ENCODE data around the gene ALB.
"Not testable (repeated sequence)": the region's sequence is repeated elsewhere in the genome, so short reads cannot be mapped to it uniquely, and the experiment has no call there.

ALB gene

GRCh38 chr4:73404042-73404441 lies at the start of gene ALB:
ALB (plus strand) TSS chr4:73404287; CDS start chr4:73404328, 41 bp downstream.
- TF ChIP-seq POLR2A (IDR thresholded peaks at IDR 0.05; ENCODE audit: low read length) = no peak
- TF ChIP-seq GATA1 (IDR thresholded peaks at IDR 0.05; ENCODE audit: low read depth, low read length) = no peak
- no peak for DNase-seq

- not testable (repeated sequence) for DNase-seq
Measured at GRCh38 chr4:73357174-73357573, 46.9 kb upstream of the ALB start.

DNA sequence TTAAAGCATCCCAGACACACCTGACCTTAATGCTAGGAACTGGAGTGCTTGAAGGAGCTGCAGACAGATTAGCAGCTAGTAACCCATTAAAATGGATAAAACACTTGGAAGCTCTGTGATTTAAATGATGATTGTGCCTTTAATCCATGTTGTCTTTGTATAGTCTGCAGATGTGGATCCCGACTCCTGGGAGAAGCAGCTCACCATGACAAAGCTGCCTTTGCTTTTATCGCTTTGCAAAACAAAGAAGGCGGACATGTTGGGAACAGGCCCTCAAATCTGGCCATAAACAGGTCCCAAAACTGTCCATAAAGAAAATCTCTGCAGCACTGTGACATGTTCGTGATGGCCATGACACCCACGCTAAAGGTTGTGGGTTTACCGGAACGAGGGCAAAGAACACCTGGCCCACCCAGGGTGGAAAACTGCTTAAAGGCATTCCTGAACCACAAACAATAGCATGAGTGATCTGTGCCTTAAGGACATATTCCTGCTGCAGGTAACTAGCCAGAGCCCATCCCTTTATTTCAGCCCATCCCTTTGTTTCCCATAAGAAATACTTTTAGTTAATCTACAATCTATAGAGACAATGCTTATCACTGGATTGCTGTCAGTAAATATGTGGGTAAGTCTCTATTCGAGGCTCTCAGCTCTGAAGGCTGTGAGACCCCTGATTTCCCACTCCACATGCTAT lies 34.4 kb upstream of the ALB start:
- DNase-seq = not testable (repeated sequence)

DNA sequence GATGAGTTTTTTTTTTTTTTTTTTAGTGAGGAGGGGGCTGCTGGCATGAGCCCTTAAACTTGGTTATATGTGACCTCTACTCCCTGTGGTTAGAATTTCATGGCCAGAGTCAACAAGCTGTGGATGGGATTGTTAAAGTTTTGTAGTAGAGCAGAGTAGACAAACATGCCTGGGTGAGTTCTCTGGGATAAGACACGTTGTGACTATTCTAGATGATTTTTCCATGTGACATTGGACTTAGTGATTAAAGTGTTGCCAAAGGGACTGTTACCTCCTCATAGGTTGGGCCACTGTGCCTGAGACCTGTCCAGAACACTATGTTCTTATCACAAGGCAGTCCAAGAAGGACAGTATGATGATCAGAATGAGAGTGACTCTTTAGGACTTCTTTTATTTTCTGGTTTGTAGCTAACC lies 28.8 kb upstream of the ALB start:
- TF ChIP-seq POLR2A (IDR thresholded peaks at IDR 0.05; ENCODE audit: low read length) = no peak
- TF ChIP-seq GATA1 (IDR thresholded peaks at IDR 0.05; ENCODE audit: low read depth, low read length) = no peak
- DNase-seq = no peak

- no peak for TF ChIP-seq POLR2A (IDR thresholded peaks at IDR 0.05; ENCODE audit: low read length)
- no peak for TF ChIP-seq GATA1 (IDR thresholded peaks at IDR 0.05; ENCODE audit: low read depth, low read length)
- no peak for DNase-seq
Measured at GRCh38 chr4:73376251-73376650, 27.8 kb upstream of the ALB start.

DNA sequence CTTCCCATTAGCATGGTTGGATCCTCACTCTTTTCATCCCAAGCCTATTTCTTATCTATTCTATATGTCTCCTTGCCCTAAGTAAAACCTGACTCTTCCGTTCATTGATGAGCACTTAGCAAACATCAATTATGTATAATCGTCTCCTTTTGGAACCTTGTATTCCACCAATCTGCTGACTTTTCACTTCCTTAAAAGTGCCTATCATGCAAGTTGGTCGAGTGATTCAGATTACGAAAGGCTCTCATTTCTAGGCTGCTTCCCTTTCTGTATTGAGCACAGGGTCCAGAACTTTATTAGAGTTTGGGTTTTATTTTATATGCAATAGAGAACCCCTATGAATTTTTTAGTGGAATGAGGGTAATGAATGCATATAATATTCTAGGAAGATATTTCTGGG lies 27.1 kb upstream of the ALB start:
- no peak for DNase-seq
- no peak for TF ChIP-seq GATA1 (IDR thresholded peaks at IDR 0.05; ENCODE audit: low read depth, low read length)
- TF ChIP-seq POLR2A (IDR thresholded peaks at IDR 0.05; ENCODE audit: low read length) = no peak

DNA sequence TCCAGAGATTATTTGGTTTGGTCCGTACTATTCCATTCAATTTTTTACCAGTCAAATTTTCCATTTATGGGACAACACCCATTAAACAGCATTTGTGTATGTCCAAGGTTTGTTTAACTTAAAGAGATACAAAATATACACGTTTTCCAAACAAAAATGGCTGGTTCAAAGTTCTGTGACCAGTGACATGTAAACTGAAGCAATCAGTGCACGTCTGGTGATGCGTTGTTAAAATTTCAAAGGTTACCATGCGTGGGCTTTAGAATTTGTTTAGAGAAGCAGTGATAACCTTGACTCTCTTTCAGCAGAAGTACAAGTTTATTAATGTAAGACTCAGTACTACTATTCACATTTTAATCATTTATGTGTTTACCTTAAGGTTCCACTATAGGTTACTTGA lies 25.2 kb upstream of the ALB start:
- no peak for DNase-seq
- no peak for TF ChIP-seq GATA1 (IDR thresholded peaks at IDR 0.05; ENCODE audit: low read depth, low read length)
- no peak for TF ChIP-seq POLR2A (IDR thresholded peaks at IDR 0.05; ENCODE audit: low read length)

DNA sequence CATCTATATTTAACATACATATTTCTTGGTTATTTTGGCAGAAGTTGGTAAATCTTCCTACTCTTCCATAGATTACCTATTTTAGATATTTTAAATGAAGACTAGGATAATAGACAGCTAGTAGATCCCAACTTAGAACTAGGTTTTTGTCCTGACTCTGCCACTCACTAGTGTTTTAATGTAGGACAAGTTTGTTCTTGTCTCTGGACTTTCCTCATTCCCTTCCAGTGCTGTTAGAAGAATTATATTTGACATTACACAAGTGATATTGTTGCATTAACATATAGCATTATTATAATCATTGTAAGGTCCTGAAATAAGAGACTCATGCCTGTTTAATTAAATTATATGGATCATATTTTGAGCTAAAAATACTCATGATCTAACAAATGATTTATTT lies 24.1 kb upstream of the ALB start:
- DNase-seq = no peak
- TF ChIP-seq GATA1 (IDR thresholded peaks at IDR 0.05; ENCODE audit: low read depth, low read length) = no peak
- no peak for TF ChIP-seq POLR2A (IDR thresholded peaks at IDR 0.05; ENCODE audit: low read length)

GRCh38 chr4:73381214-73381613 lies 22.9 kb upstream of the ALB start:
- no peak for TF ChIP-seq POLR2A (IDR thresholded peaks at IDR 0.05; ENCODE audit: low read length)
- no peak for TF ChIP-seq GATA1 (IDR thresholded peaks at IDR 0.05; ENCODE audit: low read depth, low read length)
- DNase-seq = no peak

DNA sequence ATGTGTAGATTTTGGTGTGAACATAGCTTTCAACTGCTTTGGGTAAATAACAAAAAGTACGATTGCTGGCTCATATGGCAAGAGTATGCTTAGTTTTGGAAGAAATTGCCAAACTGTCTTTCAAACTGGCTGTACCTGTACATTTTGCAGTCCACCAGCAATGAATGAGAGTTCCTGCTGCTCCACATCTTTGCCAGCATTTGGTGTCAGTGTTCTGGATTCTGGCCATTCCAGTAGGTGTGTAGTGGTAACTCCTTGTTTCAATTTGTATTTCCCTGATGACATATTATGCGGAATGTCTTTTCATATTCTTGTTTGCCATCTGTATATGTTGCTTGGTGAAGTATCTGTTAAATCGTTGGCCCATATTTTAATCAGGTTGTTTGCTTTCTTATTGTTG lies 20.6 kb upstream of the ALB start:
- TF ChIP-seq GATA1 (IDR thresholded peaks at IDR 0.05; ENCODE audit: low read depth, low read length) = no peak
- no peak for TF ChIP-seq POLR2A (IDR thresholded peaks at IDR 0.05; ENCODE audit: low read length)
- no peak for DNase-seq

DNA sequence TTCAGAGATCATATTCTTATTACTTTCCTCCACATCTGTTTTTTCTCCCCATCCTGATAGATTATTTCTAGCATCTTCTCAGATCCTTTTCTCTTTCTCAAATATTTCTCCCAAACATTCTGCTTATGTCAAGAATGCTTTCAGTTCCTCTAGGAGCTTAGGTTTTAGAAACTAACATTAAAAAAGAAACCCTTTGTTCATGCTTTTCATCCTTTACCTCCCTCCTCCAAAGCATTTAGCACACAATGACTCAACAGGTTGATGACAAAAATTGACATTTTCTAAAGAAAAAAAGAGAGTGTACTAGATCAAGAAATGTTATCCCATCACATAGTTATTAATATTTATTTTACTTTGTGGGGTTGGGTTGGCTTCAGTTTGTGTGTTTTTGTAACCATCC lies 16.5 kb upstream of the ALB start:
- no peak for DNase-seq
- TF ChIP-seq GATA1 (IDR thresholded peaks at IDR 0.05; ENCODE audit: low read depth, low read length) = no peak
- no peak for TF ChIP-seq POLR2A (IDR thresholded peaks at IDR 0.05; ENCODE audit: low read length)

- DNase-seq = no peak
- TF ChIP-seq GATA1 (IDR thresholded peaks at IDR 0.05; ENCODE audit: low read depth, low read length) (no peak), POLR2A (IDR thresholded peaks at IDR 0.05; ENCODE audit: low read length) (no peak)
Measured at GRCh38 chr4:73388887-73389286, 15.2 kb upstream of the ALB start.

GRCh38 chr4:73389663-73390062 lies 14.4 kb upstream of the ALB start:
- not testable (repeated sequence) for DNase-seq

- DNase-seq = no peak
- TF ChIP-seq POLR2A (IDR thresholded peaks at IDR 0.05; ENCODE audit: low read length) (no peak), GATA1 (IDR thresholded peaks at IDR 0.05; ENCODE audit: low read depth, low read length) (no peak)
Measured at GRCh38 chr4:73391774-73392173, 12.3 kb upstream of the ALB start.

GRCh38 chr4:73392936-73393335 lies 11.2 kb upstream of the ALB start:
- TF ChIP-seq POLR2A (IDR thresholded peaks at IDR 0.05; ENCODE audit: low read length) = no peak
- TF ChIP-seq GATA1 (IDR thresholded peaks at IDR 0.05; ENCODE audit: low read depth, low read length) = no peak
- no peak for DNase-seq

DNA sequence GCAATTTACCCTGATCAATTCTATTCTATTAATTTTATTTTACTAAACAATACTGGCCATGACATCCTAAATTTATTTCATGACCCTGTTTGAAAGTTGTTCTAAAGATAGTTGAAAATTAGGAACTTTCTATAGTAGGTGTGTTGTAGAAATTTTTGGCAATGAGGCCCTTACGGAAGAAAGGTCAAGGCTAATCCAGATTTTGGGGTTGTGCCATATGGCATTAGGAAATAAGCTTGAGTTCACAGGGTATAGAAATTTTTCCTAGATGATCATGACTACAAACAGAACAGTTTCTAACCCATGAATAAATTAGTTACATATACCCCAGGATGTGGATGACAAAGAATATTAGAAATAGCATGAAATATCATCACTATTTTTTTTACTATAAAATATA lies 7.8 kb upstream of the ALB start:
- TF ChIP-seq POLR2A (IDR thresholded peaks at IDR 0.05; ENCODE audit: low read length) (no peak), GATA1 (IDR thresholded peaks at IDR 0.05; ENCODE audit: low read depth, low read length) (no peak)
- DNase-seq = no peak
